ENCODE data around the gene UNKL.
A peak's percentile ranks its signal among the peaks of the same experiment; 100 is the strongest.

Gene UNKL

GRCh38 chr16:1431497-1432270, 17.2 kb upstream of the UNKL start:
- no peak for DNase-seq (ENCODE audit: low spot score)

- DNase-seq (ENCODE audit: low spot score) = no peak
These were observed 16.4 kb upstream of the UNKL start, which contains the start of gene PERCC1 for GRCh38 chr16:1430759-1431496. Gene PERCC1, plus strand, starts transcription at chr16:1431078. Its CDS starts 1,516 bp downstream, at chr16:1432594.

GRCh38 chr16:1430214-1430758, 15.8 kb upstream of the UNKL start:
- DNase-seq (ENCODE audit: low spot score) = no peak

- no peak for DNase-seq (ENCODE audit: low spot score)
These were observed 15.1 kb upstream of the UNKL start for GRCh38 chr16:1429631-1430030.

GRCh38 chr16:1429012-1429411, 14.5 kb upstream of the UNKL start:
- DNase-seq (ENCODE audit: low spot score) = no peak

GRCh38 chr16:1428511-1428910, 14.0 kb upstream of the UNKL start:
- DNase-seq (ENCODE audit: low spot score) = no peak

- no peak for DNase-seq (ENCODE audit: low spot score)
These were observed 13.3 kb upstream of the UNKL start for GRCh38 chr16:1427473-1428461.

GRCh38 chr16:1426734-1427471, 12.4 kb upstream of the UNKL start:
- no peak for DNase-seq (ENCODE audit: low spot score)

- no peak for DNase-seq (ENCODE audit: low spot score)
These were observed 11.3 kb upstream of the UNKL start for GRCh38 chr16:1425616-1426370.

GRCh38 chr16:1424028-1424427, 9.5 kb upstream of the UNKL start:
- no peak for DNase-seq (ENCODE audit: low spot score)

- DNase-seq (ENCODE audit: low spot score) = no peak
These were observed 7.6 kb upstream of the UNKL start for GRCh38 chr16:1422076-1422475.

GRCh38 chr16:1420111-1420539, 5.6 kb upstream of the UNKL start:
- no peak for DNase-seq (ENCODE audit: low spot score)

- no peak for DNase-seq (ENCODE audit: low spot score)
These were observed 2.0 kb upstream of the UNKL start for GRCh38 chr16:1416521-1416941.

GRCh38 chr16:1413684-1414531, 596 bp downstream of the UNKL start:
- DNase-seq (ENCODE audit: low spot score) = no peak

- no peak for DNase-seq (ENCODE audit: low spot score)
These were observed 1.7 kb downstream of the UNKL start for GRCh38 chr16:1412847-1413246.

GRCh38 chr16:1408171-1408837, 6.2 kb downstream of the UNKL start:
- peak; percentile 90 for DNase-seq (ENCODE audit: low spot score)

- no peak for DNase-seq (ENCODE audit: low spot score)
These were observed 6.8 kb downstream of the UNKL start for GRCh38 chr16:1407753-1408152.

- DNase-seq (ENCODE audit: low spot score) = no peak
These were observed 10.8 kb downstream of the UNKL start for GRCh38 chr16:1403733-1404132.

- no peak for DNase-seq (ENCODE audit: low spot score)
These were observed 11.5 kb downstream of the UNKL start for GRCh38 chr16:1403036-1403435.
